H1 (cell line): Measurements from ENCODE around the gene TTC28. TPM values are rescaled to one million over a fixed set of nuclear protein-coding genes. Genes with fewer than 3 reads are reported as not detected.

Experiments
- CTCF ChIA-PET: fragments of 300-600 bp; sonication (Branson Sonifier 250); formaldehyde crosslinking; loops from one replicate; lab custom pipeline; 2021; ENCODE audit not compliant: partially characterized antibody; lab: Charles Lee
- POLR2A ChIA-PET: fragments of 300-600 bp; sonication (Branson Sonifier 250); formaldehyde crosslinking; loops from one replicate; lab custom pipeline; 2021; ENCODE audit warnings: inconsistent platforms; ENCODE audit not compliant: partially characterized antibody; lab: Charles Lee
- DNase-seq, 2 experiments: peaks; one replicate each; pipeline versions ENCODE4 v3.0.0 to v3.0.0-alpha.2; 2010 to 2022; ENCODE audit warnings: low spot score in 2 of 2, low read depth in 1 of 2, mixed read lengths in 1 of 2
- FAIRE-seq: peaks from 2 replicates; lab custom pipeline; 2011; peaks lifted over from hg19 to GRCh38; lab: Jason Lieb, UNC
- H2AFZ ChIP-seq: 2 replicates; pipeline ENCODE4 v1.8.1; 2012; ENCODE audit warnings: low read length, inconsistent platforms
- H2AK5ac ChIP-seq: 2 replicates; pipeline ENCODE4 v1.6.1; 2013; ENCODE audit warnings: low read depth, low read length
- H2BK120ac ChIP-seq: replicated peaks from 2 replicates; pipeline ENCODE3; 2013; ENCODE audit warnings: low read depth, low read length, inconsistent platforms
- H2BK12ac ChIP-seq: 2 replicates; pipeline ENCODE4 v1.6.1; 2013; ENCODE audit warnings: low read depth, low read length
- H2BK15ac ChIP-seq: 2 replicates; pipeline ENCODE4 v1.6.1; 2013; ENCODE audit warnings: low read length
- H2BK20ac ChIP-seq: 2 replicates; pipeline ENCODE4 v1.6.1; 2013; ENCODE audit warnings: low read length
- H2BK5ac ChIP-seq: 2 replicates; pipeline ENCODE4 v1.6.1; 2013; ENCODE audit warnings: low read depth, low read length
- H3K14ac ChIP-seq: 2 replicates; pipeline ENCODE4 v1.6.1; 2013; ENCODE audit warnings: inconsistent platforms; ENCODE audit not compliant: insufficient read length
- H3K18ac ChIP-seq: 2 replicates; pipeline ENCODE4 v1.6.1; 2013; ENCODE audit warnings: low read length; ENCODE audit errors: extremely low read depth
- H3K23ac ChIP-seq: 2 replicates; pipeline ENCODE4 v1.6.1; 2013; ENCODE audit warnings: inconsistent platforms; ENCODE audit not compliant: insufficient read length
- H3K23me2 ChIP-seq: 2 replicates; pipeline ENCODE4 v1.6.1; 2013; ENCODE audit warnings: low read depth, low read length
- H3K27ac ChIP-seq: 2 replicates; pipeline ENCODE4 v1.6.1; 2011; ENCODE audit warnings: low read depth, low read length, inconsistent platforms
- H3K27me3 ChIP-seq, 4 experiments: replicated peaks in 1 of 4; 1 replicate in 1 of 4; 2 replicates in 3 of 4; pipeline versions ENCODE4 v1.6.1 to v1.8.1; 2011 to 2013; ENCODE audit warnings: low read length in 3 of 4, mild to moderate bottlenecking in 3 of 4, inconsistent platforms in 2 of 4, mixed read lengths in 2 of 4, moderate library complexity in 1 of 4; ENCODE audit not compliant: control insufficient read depth in 3 of 4, insufficient read depth in 3 of 4; ENCODE audit errors: extremely low read depth in 1 of 4
- H3K36me3 ChIP-seq, 4 experiments: 2 replicates each; pipeline versions ENCODE4 v1.6.1 to v1.8.1; 2011 to 2013; ENCODE audit warnings: mild to moderate bottlenecking in 4 of 4, low read length in 3 of 4, moderate library complexity in 2 of 4, control low read depth in 1 of 4, inconsistent platforms in 1 of 4; ENCODE audit not compliant: insufficient read depth in 4 of 4, control insufficient read depth in 2 of 4
- H3K4ac ChIP-seq: replicated peaks from 2 replicates; pipeline ENCODE3; 2013; ENCODE audit warnings: low read length, low read depth, mixed read lengths, inconsistent platforms; ENCODE audit not compliant: insufficient read length
- H3K4me1 ChIP-seq, 4 experiments: replicated peaks in 1 of 4; 1 replicate in 1 of 4; 2 replicates in 3 of 4; pipeline versions ENCODE4 v1.6.1 to v1.8.1; 2011 to 2013; ENCODE audit warnings: low read length in 3 of 4, inconsistent platforms in 2 of 4, mixed read lengths in 1 of 4; ENCODE audit not compliant: insufficient read depth in 4 of 4, control insufficient read depth in 3 of 4
- H3K4me2 ChIP-seq, 2 experiments: 2 replicates each; pipeline versions ENCODE4 v1.6.1 to v1.8.1; 2011 to 2013; ENCODE audit warnings: low read depth in 2 of 2, low read length in 2 of 2, control low read depth in 1 of 2, inconsistent platforms in 1 of 2, mild to moderate bottlenecking in 1 of 2; ENCODE audit not compliant: insufficient read depth in 1 of 2
- H3K4me3 ChIP-seq, 4 experiments: fragments of 200-600, 300-600 bp in 1 of 4; sonication (generic), shearing (Covaris generic), sonication (Bioruptor Twin) in 1 of 4; 2 replicates each; pipeline versions ENCODE4 v1.5.1 to v1.8.1; 2011 to 2016; ENCODE audit warnings: low read length in 4 of 4, low read depth in 3 of 4, control low read depth in 2 of 4, inconsistent platforms in 2 of 4, mild to moderate bottlenecking in 2 of 4, mixed read lengths in 1 of 4, moderate library complexity in 1 of 4; ENCODE audit not compliant: insufficient read depth in 2 of 4; ENCODE audit errors: extremely low read depth in 1 of 4
- H3K56ac ChIP-seq: replicated peaks from 2 replicates; pipeline ENCODE3; 2013; ENCODE audit warnings: low read depth, mild to moderate bottlenecking, mixed read lengths, low read length, inconsistent platforms; ENCODE audit not compliant: insufficient read length
- H3K79me1 ChIP-seq: 2 replicates; pipeline ENCODE4 v1.6.1; 2013; ENCODE audit warnings: low read depth, low read length, control low read depth
- H3K79me2 ChIP-seq, 2 experiments: 2 replicates each; pipeline versions ENCODE4 v1.6.1 to v1.8.1; 2012 to 2013; ENCODE audit warnings: low read length in 2 of 2, mild to moderate bottlenecking in 2 of 2, inconsistent platforms in 1 of 2; ENCODE audit not compliant: insufficient read depth in 2 of 2, control insufficient read depth in 1 of 2
- H3K9ac ChIP-seq, 4 experiments: replicated peaks in 1 of 4; 1 replicate in 1 of 4; 2 replicates in 3 of 4; pipeline versions ENCODE4 v1.6.1 to v1.8.1; 2011 to 2013; ENCODE audit warnings: low read depth in 3 of 4, low read length in 3 of 4, control low read depth in 2 of 4, mild to moderate bottlenecking in 2 of 4, moderate library complexity in 2 of 4, inconsistent platforms in 1 of 4; ENCODE audit errors: extremely low read depth in 1 of 4
- H3K9me3 ChIP-seq, 2 experiments: 2 replicates each; pipeline versions ENCODE4 v1.6.1 to v1.8.1; 2012 to 2013; ENCODE audit warnings: mild to moderate bottlenecking in 2 of 2, moderate library complexity in 2 of 2, control low read depth in 1 of 2, inconsistent platforms in 1 of 2, low read depth in 1 of 2, low read length in 1 of 2, mixed read lengths in 1 of 2; ENCODE audit not compliant: insufficient read depth in 2 of 2
- H4K20me1 ChIP-seq, 2 experiments: replicated peaks in 1 of 2; 2 replicates each; pipeline versions ENCODE3 to v1.8.1; 2011 to 2013; ENCODE audit warnings: inconsistent platforms in 2 of 2, low read length in 2 of 2, mild to moderate bottlenecking in 1 of 2; ENCODE audit not compliant: insufficient read depth in 2 of 2, control insufficient read depth in 1 of 2
- H4K5ac ChIP-seq: 2 replicates; pipeline ENCODE4 v1.6.1; 2013; ENCODE audit warnings: low read length, low read depth, mixed read lengths, inconsistent platforms; ENCODE audit not compliant: insufficient read length
- H4K8ac ChIP-seq: 2 replicates; pipeline ENCODE4 v1.8.0; 2013; ENCODE audit warnings: mild to moderate bottlenecking, moderate library complexity, low read length, inconsistent platforms; ENCODE audit not compliant: insufficient read depth; ENCODE audit errors: extremely low read depth
- H4K91ac ChIP-seq: replicated peaks from 2 replicates; pipeline ENCODE3; 2013; ENCODE audit warnings: low read length, mixed read lengths, inconsistent platforms; ENCODE audit not compliant: insufficient read length
- BCL11A ChIP-seq, 2 experiments: IDR thresholded peaks; one replicate each; pipeline ENCODE4 v1.6.1; 2011; ENCODE audit warnings: low read depth in 2 of 2, low read length in 2 of 2, mild to moderate bottlenecking in 2 of 2
- HDAC6 ChIP-seq: IDR thresholded peaks from one replicate; pipeline ENCODE4 v1.7.1; 2012; ENCODE audit warnings: low read depth, mild to moderate bottlenecking, inconsistent platforms, low read length, moderate library complexity
- JUND ChIP-seq: IDR thresholded peaks from 2 replicates; pipeline ENCODE4 v1.6.1; 2011; ENCODE audit warnings: mild to moderate bottlenecking, improper control_type of control experiment, low read length
- KDM4A ChIP-seq: IDR thresholded peaks from one replicate; pipeline ENCODE4 v1.7.1; 2012; ENCODE audit warnings: low read depth, mild to moderate bottlenecking, moderate library complexity, low read length, inconsistent platforms; ENCODE audit not compliant: severe bottlenecking
- KDM5A ChIP-seq: fragments of 200-600 bp; IDR thresholded peaks from 2 replicates; pipeline ENCODE4 v1.7.1; 2012; ENCODE audit warnings: mild to moderate bottlenecking, low read length, inconsistent platforms, mixed read lengths
- NANOG ChIP-seq: IDR thresholded peaks from 2 replicates; pipeline ENCODE4 v1.6.1; 2011; ENCODE audit warnings: low read length, low read depth, mild to moderate bottlenecking, inconsistent platforms; ENCODE audit not compliant: insufficient read depth, poor library complexity, severe bottlenecking
- NRF1 ChIP-seq: IDR thresholded peaks from 2 replicates; pipeline ENCODE4 v1.6.1; 2011; ENCODE audit warnings: mild to moderate bottlenecking, low read depth, low read length, improper control_type of control experiment
- POLR2A ChIP-seq, 2 experiments: IDR thresholded peaks; 1 replicate in 1 of 2; 2 replicates in 1 of 2; pipeline ENCODE4 v1.6.1; 2011; ENCODE audit warnings: low read depth in 2 of 2, low read length in 2 of 2, mild to moderate bottlenecking in 2 of 2; ENCODE audit errors: control extremely low read depth in 1 of 2
- RAD21 ChIP-seq, 2 experiments: IDR thresholded peaks in 1 of 2; conservative IDR thresholded peaks in 1 of 2; 2 replicates each; pipeline ENCODE4 v1.6.1; 2011; ENCODE audit warnings: low read depth in 2 of 2, low read length in 2 of 2, improper control_type of control experiment in 1 of 2, inconsistent platforms in 1 of 2, mild to moderate bottlenecking in 1 of 2, moderate library complexity in 1 of 2
- RXRA ChIP-seq: IDR thresholded peaks from 2 replicates; pipeline ENCODE4 v1.6.1; 2011; ENCODE audit warnings: low read depth, mild to moderate bottlenecking, low read length, moderate library complexity; ENCODE audit not compliant: insufficient read depth
- ZNF274 ChIP-seq: IDR thresholded peaks from 2 replicates; pipeline ENCODE4 v1.7.0; 2012; ENCODE audit warnings: low read length, borderline replicate concordance; ENCODE audit errors: extremely low read depth
- WGBS, 2 experiments: shearing (Covaris generic) in 1 of 2; methylation state at CpG; one replicate each; pipeline versions ENCODE4 v1.1.6 to v1.1.7; 2013 to 2015; ENCODE audit warnings: low lambda C conversion rate in 2 of 2, mixed read lengths in 2 of 2, inconsistent platforms in 1 of 2, low coverage in 1 of 2, missing lambda C conversion rate in 1 of 2; ENCODE audit not compliant: insufficient replicate concordance in 2 of 2, insufficient coverage in 1 of 2, insufficient read length in 1 of 2; ENCODE audit errors: extremely low coverage in 1 of 2, missing lambda C conversion rate in 1 of 2; 5-methylcytosine and 5-hydroxymethylcytosine counted together
- polyA plus RNA-seq, 7 experiments: library from polyadenylated mRNA; depleted of rRNA in 3 of 7; stranded (reverse) in 5 of 7; unstranded in 2 of 7; fragments of >200 nt in 5 of 7; fragments of 200-250 nt in 2 of 7; gene quantifications; 1 replicate in 5 of 7; 2 replicates in 1 of 7; 4 replicates in 1 of 7; pipeline versions ENCODE4 v1.2.1 to v1.2.3, GENCODE V29; 2011 to 2013; ENCODE audit warnings: missing spikeins in 2 of 7, mixed read lengths in 2 of 7
- total RNA-seq: library from RNA; stranded (reverse); fragmentation: NEBNext Ultra II Directional; extraction: Animal tissue kit (Norgen Biotek cat#: 25700); gene quantifications from 2 replicates; pipeline ENCODE4 v1.2.1, GENCODE V29; 2021
- TF ChIP-seq, protein P1 (sequence below): IDR thresholded peaks from 2 replicates; pipeline ENCODE4 v1.6.1; 2012; ENCODE audit warnings: low read length, inconsistent platforms

Gene TTC28
- total and polyA plus RNA-seq, 2 of the 8 experiments (the other 6 are each of a cell fraction or from before 2014, with no cell fraction given) = 2.6 to 12.6 TPM

DNA sequence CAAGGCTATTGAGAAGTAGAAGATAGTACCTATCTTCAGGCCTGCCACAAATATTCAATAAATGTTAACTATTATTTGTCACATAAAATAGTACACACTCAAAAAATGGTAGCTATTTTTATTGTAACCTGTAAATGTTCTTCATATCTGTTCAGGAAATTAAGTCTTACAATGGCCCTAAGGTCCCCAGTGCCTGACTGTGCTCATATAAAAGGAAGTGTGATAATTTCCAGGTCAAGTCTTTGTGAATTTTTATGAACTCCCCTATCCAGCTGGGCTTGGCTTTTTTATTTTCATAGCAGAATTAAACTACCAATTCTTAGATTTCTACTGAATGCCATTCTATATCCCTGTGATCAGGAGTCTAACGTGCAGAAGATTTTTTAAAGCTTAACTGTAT is 476.4 kb downstream of the TTC28 start:
- H2AK5ac ChIP-seq = no peak overlapping the region
- no peak overlapping the region for H2BK20ac ChIP-seq
- no peak overlapping the region for H3K4me2 ChIP-seq
- no peaks in the 10 kb centered on the region for H3K9me3 ChIP-seq
- no peaks in the 10 kb centered on the region for H3K79me2 ChIP-seq
- H3K56ac ChIP-seq = no peak overlapping the region
- 90% methylated on average over 1 of the region's 1 CpG; no CpG with 5 or more reads in 1 of the 2 experiments for WGBS, 2 experiments
- no peak overlapping the region for H3K27ac ChIP-seq
- H3K4me3 ChIP-seq = no peak overlapping the region
- POLR2A ChIA-PET = no interaction called here
- no peaks in the 10 kb centered on the region for H4K20me1 ChIP-seq
- no peak overlapping the region for H2BK12ac ChIP-seq
- CTCF ChIA-PET = interaction anchor here (0.6 to 1.5 kb wide), 4 partner anchors 17 to 584 kb away, joined by 3 to 5 read pairs (median 4); no protein-coding TSS in a partner anchor
- no peak overlapping the region for H2BK120ac ChIP-seq
- H2BK15ac ChIP-seq = no peak overlapping the region
- no peak overlapping the region for H3K23ac ChIP-seq
- H3K27me3 ChIP-seq = peaks cover 0 to 3% (median 0%) of the 10 kb centered on the region in 4 experiments; a peak in 2 of 7 replicates
- H4K8ac ChIP-seq = no peak overlapping the region
- no peak overlapping the region for H3K4ac ChIP-seq
- H3K18ac ChIP-seq = no peak overlapping the region
- no peaks in the 10 kb centered on the region for H3K36me3 ChIP-seq
- 0 out of 7 replicates have a peak, but pooled peaks cover 0 to 2% (median 0%) of the 10 kb centered on the region in 4 experiments for H3K4me1 ChIP-seq
- FAIRE-seq (no peak), DNase-seq (no peak)
- H2BK5ac ChIP-seq = no peak overlapping the region
- H3K23me2 ChIP-seq = no peaks in the 10 kb centered on the region
- H3K79me1 ChIP-seq = no peaks in the 10 kb centered on the region
- H4K91ac ChIP-seq = no peak overlapping the region
- no peak overlapping the region for H3K9ac ChIP-seq
- H2AFZ ChIP-seq = no peak overlapping the region
- no peak overlapping the region for H3K14ac ChIP-seq
- no peak overlapping the region for H4K5ac ChIP-seq
- TF ChIP-seq BCL11A (IDR thresholded peaks at IDR 0.05; ENCODE audit: low read depth in 2 of 2, low read length in 2 of 2) = no peak
- TF ChIP-seq HDAC6 = no peak
- TF ChIP-seq RXRA = no peak
- no peak for TF ChIP-seq KDM5A
- TF ChIP-seq POLR2A (IDR thresholded peaks at IDR 0.05; ENCODE audit: control extremely low read depth in 1 of 2, low read depth in 2 of 2, low read length in 2 of 2) = no peak
- TF ChIP-seq, protein P1, sequence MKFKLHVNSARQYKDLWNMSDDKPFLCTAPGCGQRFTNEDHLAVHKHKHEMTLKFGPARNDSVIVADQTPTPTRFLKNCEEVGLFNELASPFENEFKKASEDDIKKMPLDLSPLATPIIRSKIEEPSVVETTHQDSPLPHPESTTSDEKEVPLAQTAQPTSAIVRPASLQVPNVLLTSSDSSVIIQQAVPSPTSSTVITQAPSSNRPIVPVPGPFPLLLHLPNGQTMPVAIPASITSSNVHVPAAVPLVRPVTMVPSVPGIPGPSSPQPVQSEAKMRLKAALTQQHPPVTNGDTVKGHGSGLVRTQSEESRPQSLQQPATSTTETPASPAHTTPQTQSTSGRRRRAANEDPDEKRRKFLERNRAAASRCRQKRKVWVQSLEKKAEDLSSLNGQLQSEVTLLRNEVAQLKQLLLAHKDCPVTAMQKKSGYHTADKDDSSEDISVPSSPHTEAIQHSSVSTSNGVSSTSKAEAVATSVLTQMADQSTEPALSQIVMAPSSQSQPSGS = no peak
- TF ChIP-seq ZNF274 = no peak
- no peak for TF ChIP-seq NRF1
- no peak for TF ChIP-seq KDM4A
- no peak for TF ChIP-seq NANOG
- no peak for TF ChIP-seq RAD21 (IDR thresholded peaks at IDR 0.05 in 1 of 2, conservative IDR thresholded peaks at IDR 0.05 in 1 of 2; ENCODE audit: low read depth in 2 of 2, low read length in 2 of 2)
- no peak for TF ChIP-seq JUND
